Astrocyte (in vitro differentiated cells and primary cell): Measurements from ENCODE around the gene MYO15A. TPM values are rescaled to one million over a fixed set of nuclear protein-coding genes. Genes with fewer than 3 reads are reported as not detected.

ENCODE experiments used
- DNase-seq: peaks from one replicate; pipeline ENCODE4 v3.0.0-alpha.2; 2010; ENCODE audit warnings: low read depth
- FAIRE-seq: peaks from 2 replicates; lab custom pipeline; 2011; peaks lifted over from hg19 to GRCh38; lab: Jason Lieb, UNC
- H2AFZ ChIP-seq: 2 replicates; pipeline ENCODE4 v1.6.0; 2012; ENCODE audit warnings: low read depth, low read length, inconsistent platforms
- H3K27ac ChIP-seq: 2 replicates; pipeline ENCODE4 v1.5.1; 2011; ENCODE audit warnings: low read depth, low read length, inconsistent platforms
- H3K27me3 ChIP-seq: 2 replicates; pipeline ENCODE4 v1.6.0; 2011; ENCODE audit warnings: low read length, inconsistent platforms; ENCODE audit not compliant: insufficient read depth
- H3K36me3 ChIP-seq: 2 replicates; pipeline ENCODE4 v1.5.1; 2011; ENCODE audit warnings: low read length, inconsistent platforms; ENCODE audit not compliant: insufficient read depth
- H3K4me1 ChIP-seq: 2 replicates; pipeline ENCODE4 v1.5.1; 2011; ENCODE audit warnings: low read length, inconsistent platforms; ENCODE audit not compliant: insufficient read depth
- H3K4me2 ChIP-seq: 2 replicates; pipeline ENCODE4 v1.6.0; 2012; ENCODE audit warnings: low read length, inconsistent platforms
- H3K4me3 ChIP-seq: 2 replicates; pipeline ENCODE4 v1.5.1; 2011; ENCODE audit warnings: low read depth, mild to moderate bottlenecking, low read length, inconsistent platforms; ENCODE audit not compliant: insufficient read depth
- H3K79me2 ChIP-seq: 2 replicates; pipeline ENCODE4 v1.6.0; 2012; ENCODE audit warnings: mild to moderate bottlenecking, low read length, inconsistent platforms; ENCODE audit not compliant: insufficient read depth
- H3K9ac ChIP-seq: 2 replicates; pipeline ENCODE4 v1.6.0; 2012; ENCODE audit warnings: mild to moderate bottlenecking, low read length, inconsistent platforms
- H3K9me3 ChIP-seq: 2 replicates; pipeline ENCODE4 v1.5.1; 2012; ENCODE audit warnings: low read depth, mild to moderate bottlenecking, low read length, inconsistent platforms; ENCODE audit not compliant: insufficient read depth
- H4K20me1 ChIP-seq: 2 replicates; pipeline ENCODE4 v1.6.0; 2012; ENCODE audit warnings: low read length, inconsistent platforms; ENCODE audit not compliant: insufficient read depth
- H3K27ac Mint-ChIP-seq: one replicate; pipeline ENCODE4 v1.8.0; 2021; ENCODE audit warnings: mild to moderate bottlenecking, mixed read lengths; ENCODE audit not compliant: unreplicated experiment
- H3K27me3 Mint-ChIP-seq: one replicate; pipeline ENCODE4 v1.8.0; 2021; ENCODE audit warnings: low read depth, mixed read lengths; ENCODE audit not compliant: unreplicated experiment
- H3K36me3 Mint-ChIP-seq: one replicate; pipeline ENCODE4 v1.8.0; 2021; ENCODE audit warnings: low read depth, mixed read lengths; ENCODE audit not compliant: unreplicated experiment
- H3K4me1 Mint-ChIP-seq: one replicate; pipeline ENCODE4 v1.8.0; 2021; ENCODE audit warnings: low read depth, mixed read lengths; ENCODE audit not compliant: unreplicated experiment
- H3K4me3 Mint-ChIP-seq: one replicate; pipeline ENCODE4 v1.8.0; 2021; ENCODE audit warnings: mild to moderate bottlenecking, moderate library complexity, mixed read lengths; ENCODE audit not compliant: unreplicated experiment
- H3K9me3 Mint-ChIP-seq: one replicate; pipeline ENCODE4 v1.8.0; 2021; ENCODE audit warnings: mild to moderate bottlenecking, mixed read lengths; ENCODE audit not compliant: unreplicated experiment
- CTCF ChIP-seq: IDR thresholded peaks from 2 replicates; pipeline ENCODE4 v1.5.1; 2011; ENCODE audit warnings: low read depth, mild to moderate bottlenecking, inconsistent platforms, low read length, moderate library complexity; ENCODE audit not compliant: insufficient read depth
- EZH2 ChIP-seq: IDR thresholded peaks from 2 replicates; pipeline ENCODE4 v1.6.1; 2012; ENCODE audit warnings: mild to moderate bottlenecking, low read length, inconsistent platforms; ENCODE audit not compliant: insufficient read depth
- total RNA-seq: library from RNA; stranded (reverse); gene quantifications from 2 replicates; pipeline ENCODE4 v1.2.1, GENCODE V29; 2021

The MYO15A gene
- total RNA-seq, 1 donor from 2014 or later = 0.32 TPM

- no peaks in the 10 kb centered on the region for H3K4me1 ChIP-seq
- no peak overlapping the region for H3K9ac ChIP-seq
- peaks cover 77% of the 10 kb centered on the region for H3K79me2 ChIP-seq
- H3K4me3 ChIP-seq = no peak overlapping the region
- Mint-ChIP-seq H3K36me3 (peaks cover 19% of the 10 kb centered on the region), H3K27me3 (no peaks in the 10 kb centered on the region), H3K4me3 (no peak overlapping the region), H3K27ac (peak overlapping the region; percentile 69), H3K9me3 (no peaks in the 10 kb centered on the region), H3K4me1 (no peaks in the 10 kb centered on the region)
- no peak overlapping the region for H3K27ac ChIP-seq
- H2AFZ ChIP-seq = no peak overlapping the region
- peaks cover 85% of the 10 kb centered on the region for H4K20me1 ChIP-seq
- FAIRE-seq (no peak), DNase-seq (no peak)
- H3K36me3 ChIP-seq = peaks cover 34% of the 10 kb centered on the region
- H3K27me3 ChIP-seq = no peaks in the 10 kb centered on the region
- H3K4me2 ChIP-seq = no peak overlapping the region
- TF ChIP-seq EZH2 = no peak
- TF ChIP-seq CTCF = no peak
- H3K9me3 ChIP-seq = no peaks in the 10 kb centered on the region
Observed at GRCh38 chr17:18203308-18203707, 94.8 kb downstream of the MYO15A start.

GRCh38 chr17:18205861-18206260 is 97.3 kb downstream of the MYO15A start:
- no peak overlapping the region for H3K27ac ChIP-seq
- no peaks in the 10 kb centered on the region for H3K4me1 ChIP-seq
- Mint-ChIP-seq H3K27me3 (no peaks in the 10 kb centered on the region), H3K9me3 (no peaks in the 10 kb centered on the region), H3K36me3 (peaks cover 22% of the 10 kb centered on the region), H3K4me3 (no peak overlapping the region), H3K4me1 (no peaks in the 10 kb centered on the region), H3K27ac (no peak overlapping the region)
- peaks cover 35% of the 10 kb centered on the region for H3K36me3 ChIP-seq
- DNase-seq (no peak), FAIRE-seq (no peak)
- H3K9ac ChIP-seq = no peak overlapping the region
- H3K4me2 ChIP-seq = no peak overlapping the region
- no peak overlapping the region for H2AFZ ChIP-seq
- H3K9me3 ChIP-seq = no peaks in the 10 kb centered on the region
- H3K4me3 ChIP-seq = no peak overlapping the region
- H3K27me3 ChIP-seq = no peaks in the 10 kb centered on the region
- peaks cover 52% of the 10 kb centered on the region for H3K79me2 ChIP-seq
- TF ChIP-seq CTCF = no peak
- no peak for TF ChIP-seq EZH2
- peaks cover 75% of the 10 kb centered on the region for H4K20me1 ChIP-seq

- Mint-ChIP-seq H3K9me3 (no peaks in the 10 kb centered on the region), H3K4me3 (no peak overlapping the region), H3K4me1 (no peaks in the 10 kb centered on the region), H3K27ac (no peak overlapping the region), H3K36me3 (peaks cover 18% of the 10 kb centered on the region), H3K27me3 (no peaks in the 10 kb centered on the region)
- Histone ChIP-seq H3K4me3 (no peak overlapping the region), H3K27ac (no peak overlapping the region), H3K27me3 (no peaks in the 10 kb centered on the region), H3K36me3 (peaks cover 35% of the 10 kb centered on the region), H3K4me2 (no peak overlapping the region), H2AFZ (no peak overlapping the region), H3K9me3 (no peaks in the 10 kb centered on the region), H3K79me2 (peaks cover 46% of the 10 kb centered on the region), H4K20me1 (peaks cover 70% of the 10 kb centered on the region), H3K4me1 (no peaks in the 10 kb centered on the region), H3K9ac (no peak overlapping the region)
- DNase-seq (no peak), FAIRE-seq (no peak)
- TF ChIP-seq CTCF = no peak
- no peak for TF ChIP-seq EZH2
Observed at GRCh38 chr17:18206962-18207361, 98.4 kb downstream of the MYO15A start.
